ENCODE data around the gene SBSN. TPM values are rescaled to one million over a fixed set of nuclear protein-coding genes. Genes with fewer than 3 reads are reported as not detected.

Gene SBSN
- total RNA-seq, 1 donor from 2014 or later: 0.29 TPM

DNA sequence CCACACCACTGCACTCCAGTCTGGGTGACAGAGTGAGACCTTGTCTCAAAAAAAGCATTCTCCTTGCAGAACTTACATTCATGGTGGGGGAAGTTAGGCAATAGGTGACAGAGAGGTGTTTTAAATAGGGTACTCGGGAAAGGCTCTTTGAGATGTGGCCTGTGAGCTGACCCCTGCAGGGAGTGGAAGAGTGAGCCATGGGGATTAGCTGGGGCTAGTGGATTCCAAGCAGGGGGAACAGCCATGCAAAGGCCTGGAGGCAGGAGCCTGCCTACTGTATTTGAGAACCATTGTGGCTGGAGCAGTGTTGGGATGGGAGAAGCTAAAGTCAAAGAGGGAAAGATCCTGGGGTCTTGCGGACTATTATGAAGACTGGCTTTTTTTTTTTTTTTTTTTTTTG lies 10.8 kb downstream of the SBSN start:
- H3K36me3 Mint-ChIP-seq (ENCODE audit: unreplicated experiment): no peaks in the 10 kb centered on the region
- no peak for TF ChIP-seq CTCF (IDR thresholded peaks at IDR 0.05; ENCODE audit: partially characterized antibody, unreplicated experiment)
- H3K4me3 Mint-ChIP-seq (ENCODE audit: unreplicated experiment): no peak overlapping the region
- no peak overlapping the region for H3K27ac Mint-ChIP-seq (ENCODE audit: unreplicated experiment)
- peaks cover 9% of the 10 kb centered on the region for H3K9me3 Mint-ChIP-seq (ENCODE audit: unreplicated experiment)
- no peaks in the 10 kb centered on the region for H3K4me1 Mint-ChIP-seq (ENCODE audit: low read depth, unreplicated experiment)
- DNase-seq: no peak
- peaks cover 6% of the 10 kb centered on the region for H3K27me3 Mint-ChIP-seq (ENCODE audit: unreplicated experiment)

- H3K4me1 Mint-ChIP-seq (ENCODE audit: low read depth, unreplicated experiment): no peaks in the 10 kb centered on the region
- no peak for TF ChIP-seq CTCF (IDR thresholded peaks at IDR 0.05; ENCODE audit: partially characterized antibody, unreplicated experiment)
- no peak overlapping the region for H3K27ac Mint-ChIP-seq (ENCODE audit: unreplicated experiment)
- H3K36me3 Mint-ChIP-seq (ENCODE audit: unreplicated experiment): no peaks in the 10 kb centered on the region
- peaks cover 9% of the 10 kb centered on the region for H3K27me3 Mint-ChIP-seq (ENCODE audit: unreplicated experiment)
- no peak for DNase-seq
- no peak overlapping the region for H3K4me3 Mint-ChIP-seq (ENCODE audit: unreplicated experiment)
- H3K9me3 Mint-ChIP-seq (ENCODE audit: unreplicated experiment): peaks cover 9% of the 10 kb centered on the region
These were observed 11.8 kb downstream of the SBSN start for GRCh38 chr19:35516310-35516709.

GRCh38 chr19:35514282-35514809 lies 13.8 kb downstream of the SBSN start:
- no peaks in the 10 kb centered on the region for H3K4me1 Mint-ChIP-seq (ENCODE audit: low read depth, unreplicated experiment)
- H3K27ac Mint-ChIP-seq (ENCODE audit: unreplicated experiment): no peak overlapping the region
- H3K9me3 Mint-ChIP-seq (ENCODE audit: unreplicated experiment): peaks cover 8% of the 10 kb centered on the region
- TF ChIP-seq CTCF (IDR thresholded peaks at IDR 0.05; ENCODE audit: partially characterized antibody, unreplicated experiment): no peak
- H3K27me3 Mint-ChIP-seq (ENCODE audit: unreplicated experiment): peaks cover 14% of the 10 kb centered on the region
- H3K36me3 Mint-ChIP-seq (ENCODE audit: unreplicated experiment): no peaks in the 10 kb centered on the region
- H3K4me3 Mint-ChIP-seq (ENCODE audit: unreplicated experiment): no peak overlapping the region
- no peak for DNase-seq

- DNase-seq: no peak
- no peak within 1 kb of the TSS for H3K4me3 Mint-ChIP-seq (ENCODE audit: unreplicated experiment)
- H3K27me3 Mint-ChIP-seq (ENCODE audit: unreplicated experiment): peaks cover 16% of the 10 kb centered on the region
- peaks cover 10% of the 10 kb centered on the region for H3K9me3 Mint-ChIP-seq (ENCODE audit: unreplicated experiment)
- H3K4me1 Mint-ChIP-seq (ENCODE audit: low read depth, unreplicated experiment): no peaks in the 10 kb centered on the region
- TF ChIP-seq CTCF (IDR thresholded peaks at IDR 0.05; ENCODE audit: partially characterized antibody, unreplicated experiment): no peak
- no peak within 1 kb of the TSS for H3K27ac Mint-ChIP-seq (ENCODE audit: unreplicated experiment)
- H3K36me3 Mint-ChIP-seq (ENCODE audit: unreplicated experiment): no peaks in the 10 kb centered on the region
These were observed 14.4 kb downstream of the SBSN start, which contains the start of gene DMKN for GRCh38 chr19:35513628-35514281. DMKN (minus strand) TSS chr19:35513649; CDS start chr19:35513475, 174 bp downstream.
